Stomach (tissue), 9 donors: Measurements from ENCODE around the gene HSPA4. TPM values are rescaled to one million over a fixed set of nuclear protein-coding genes. Genes with fewer than 3 reads are reported as not detected.

Experiments
- DNase-seq, 2 donors: peaks; one replicate each; pipeline versions ENCODE4 v3.0.0 to v3.0.0-alpha.2; 2013 to 2019
- H3K27ac ChIP-seq, 5 donors: fragments of 200-600 bp in 4 of 5; sonication (generic) in 4 of 5; one replicate each; pipeline ENCODE4 v1.5.1; 2013 to 2019; ENCODE audit warnings: mild to moderate bottlenecking in 1 of 5, moderate library complexity in 1 of 5
- H3K27me3 ChIP-seq, 3 donors: fragments of 200-600 bp; sonication (generic); one replicate each; pipeline ENCODE4 v1.5.1; 2017 to 2019; ENCODE audit warnings: mixed run types in 1 of 3
- H3K36me3 ChIP-seq, 4 donors: fragments of 200-600 bp; sonication (generic); 1 replicate in 3 of 4; 2 replicates in 1 of 4; pipeline ENCODE4 v1.5.1; 2016 to 2019
- H3K4me1 ChIP-seq, 4 donors: fragments of 200-600 bp; sonication (generic); one replicate each; pipeline ENCODE4 v1.5.1; 2016 to 2019
- H3K4me3 ChIP-seq, 4 donors: fragments of 200-600 bp; sonication (generic) in 3 of 4; one replicate each; pipeline ENCODE4 v1.5.1; 2016 to 2019; ENCODE audit warnings: mild to moderate bottlenecking in 1 of 4
- H3K9me3 ChIP-seq, 4 donors: fragments of 200-600 bp; sonication (generic); one replicate each; pipeline ENCODE4 v1.5.1; 2016 to 2019
- CTCF ChIP-seq, 7 experiments: fragments of 450-650 bp in 4 of 7; fragments of 200-600 bp in 3 of 7; sonication (generic) in 3 of 7; IDR thresholded peaks; one replicate each; pipeline ENCODE4 v1.5.1; 2016 to 2019; ENCODE audit warnings: antibody characterized with exemption in 7 of 7, control low read depth in 2 of 7, mild to moderate bottlenecking in 1 of 7
- EP300 ChIP-seq: sonication (generic); formaldehyde crosslinking; IDR thresholded peaks from one replicate; pipeline ENCODE4 v1.6.1; 2017; ENCODE audit warnings: antibody characterized with exemption
- POLR2A ChIP-seq, 4 donors: fragments of 450-650 bp; IDR thresholded peaks; one replicate each; pipeline ENCODE4 v1.6.1; 2016; ENCODE audit warnings: antibody characterized with exemption in 4 of 4, control low read depth in 2 of 4, mild to moderate bottlenecking in 1 of 4, moderate library complexity in 1 of 4
- POLR2AphosphoS5 ChIP-seq, 3 donors: sonication (generic); formaldehyde crosslinking; IDR thresholded peaks; one replicate each; pipeline ENCODE4 v1.6.1; 2016; ENCODE audit warnings: antibody characterized with exemption in 3 of 3
- WGBS, 5 donors: extraction: QIAGEN DNeasy Blood & Tissue Kit in 3 of 5; methylation state at CpG; one replicate each; pipeline versions ENCODE4 v1.1.5 to v1.1.7; 2013 to 2018; 5-methylcytosine and 5-hydroxymethylcytosine counted together
- intact Hi-C: fragments of 100-400 bp; cut with DNase I; formaldehyde crosslinking; loops from one replicate; pipeline ENCODE4 v1.15.1; 2023; ENCODE audit warnings: low total_unique reads
- polyA plus RNA-seq, 3 donors: library from polyadenylated mRNA; stranded (reverse); fragments of 200-250 nt; gene quantifications; one replicate each; pipeline ENCODE4 v1.2.3, GENCODE V29; 2013
- total RNA-seq, 5 donors: library from RNA; depleted of rRNA; stranded (reverse); fragments of >200 nt; gene quantifications; one replicate each; pipeline versions ENCODE4 v1.1.0 to v1.2.3, GENCODE V29; 2014 to 2016
- donor health status: healthy with polysubstance abuse.
- donor health status: Bipolar disorder and iron deficiency.
- donor health status: healthy.

HSPA4 gene
- total and polyA plus RNA-seq, 8 donors, result 21.6 to 79.1 (median 37.2) TPM

DNA sequence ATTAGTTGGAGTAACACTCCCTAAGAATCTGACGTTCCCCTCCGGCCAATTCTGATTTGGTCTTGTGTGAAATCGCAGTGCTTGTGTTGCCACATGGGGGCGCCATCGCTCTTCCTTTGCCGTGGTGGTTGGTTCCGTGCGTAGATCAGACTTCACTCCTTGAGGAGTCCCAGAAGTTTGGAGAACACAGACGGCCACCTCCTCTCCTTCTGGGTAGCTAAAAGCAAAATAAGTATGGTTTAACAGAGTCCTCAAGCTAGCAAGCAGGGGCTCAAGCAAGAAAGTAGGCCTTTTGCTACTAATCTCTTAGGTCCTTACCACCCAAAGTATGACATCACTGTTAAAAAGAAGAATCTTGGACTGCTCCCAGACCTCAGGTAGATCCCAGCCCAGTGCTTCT lies 59.5 kb downstream of the HSPA4 start:
- intact Hi-C loops, result loop anchor here (5.0 to 10.0 kb wide), 2 partner anchors 176 to 754 kb away; no protein-coding TSS in a partner anchor
- Histone ChIP-seq H3K27me3 (no peaks in the 10 kb centered on the region), H3K27ac (no peak overlapping the region), H3K36me3 (no peaks in the 10 kb centered on the region), H3K4me1 (peaks cover 0 to 12% (median 4%) of the 10 kb centered on the region in 4 donors), H3K4me3 (no peak overlapping the region), H3K9me3 (no peaks in the 10 kb centered on the region)
- TF ChIP-seq POLR2A (IDR thresholded peaks at IDR 0.05), result no peak
- peak in 1 of 3 donors; percentile 57 for TF ChIP-seq POLR2AphosphoS5 (IDR thresholded peaks at IDR 0.05)
- TF ChIP-seq CTCF (IDR thresholded peaks at IDR 0.05), result peak in 5 of 7 experiments; percentile 73 to 87 (median 86)
- TF ChIP-seq EP300, result no peak
- peak; percentile 86 to 96 for DNase-seq
- 0 to 2% (median 1%) methylated on average over 9 of the region's 9 CpGs for WGBS, 5 donors

GRCh38 chr5:133112026-133112660 lies 60.3 kb downstream of the HSPA4 start:
- peaks cover 0 to 12% (median 4%) of the 10 kb centered on the region in 4 donors for H3K4me1 ChIP-seq

DNA sequence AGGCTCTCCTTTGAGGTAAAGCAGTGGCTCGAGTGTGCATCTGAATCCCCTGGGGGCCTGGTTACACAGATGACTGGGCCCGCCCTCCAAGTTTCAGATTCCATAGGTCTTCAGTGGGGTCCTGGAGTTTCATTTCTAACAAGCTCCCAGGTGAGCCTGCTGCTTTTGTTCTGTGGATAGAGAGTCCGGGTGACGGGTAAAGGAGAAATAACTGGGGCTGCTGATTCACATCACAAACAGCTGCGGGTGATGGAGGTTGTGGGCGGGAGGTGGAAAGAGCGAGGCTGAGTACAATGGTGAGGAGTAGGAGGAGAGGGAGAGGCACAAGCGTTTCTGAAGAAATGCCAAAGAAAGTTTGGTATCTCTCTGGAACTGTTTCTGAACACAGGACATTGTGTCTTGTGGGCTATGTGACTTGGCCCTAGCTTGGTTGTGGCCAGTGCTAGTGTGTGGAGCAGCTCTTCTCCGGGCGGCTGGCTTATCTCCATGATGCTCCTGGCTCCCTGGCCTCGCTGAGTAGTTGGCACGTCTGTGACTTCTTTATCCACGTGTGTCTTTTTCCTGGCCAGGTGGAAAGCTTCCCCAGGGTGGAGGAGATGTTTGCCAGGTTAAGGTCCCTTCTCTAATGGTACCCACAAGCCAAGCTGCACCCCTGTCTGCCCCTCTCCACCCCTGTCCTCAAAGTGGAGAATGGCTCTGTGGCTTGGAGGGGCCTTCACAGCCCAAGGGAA lies 61.7 kb downstream of the HSPA4 start:
- intact Hi-C loops, result loop anchor here (5.0 to 10.0 kb wide), 2 partner anchors 174 to 751 kb away; no protein-coding TSS in a partner anchor
- 64 to 75% (median 74%) methylated on average over 12 to 13 of the region's 13 CpGs for WGBS, 5 donors

More at GRCh38 chr5:133112026-133112660, 60.3 kb downstream of the HSPA4 start:
- intact Hi-C loops, result loop anchor here (5.0 to 10.0 kb wide), 2 partner anchors 175 to 753 kb away; no protein-coding TSS in a partner anchor
- H3K36me3 ChIP-seq, result no peaks in the 10 kb centered on the region
- no peak overlapping the region for H3K27ac ChIP-seq
- H3K9me3 ChIP-seq, result no peaks in the 10 kb centered on the region
- no peak for DNase-seq
- H3K4me3 ChIP-seq, result no peak overlapping the region
- H3K27me3 ChIP-seq, result no peaks in the 10 kb centered on the region
- WGBS, 5 donors, result 86 to 94% (median 93%) methylated on average over 12 to 13 of the region's 13 CpGs
- TF ChIP-seq POLR2A (IDR thresholded peaks at IDR 0.05), result no peak
- TF ChIP-seq POLR2AphosphoS5 (IDR thresholded peaks at IDR 0.05), result no peak
- TF ChIP-seq CTCF (IDR thresholded peaks at IDR 0.05), result no peak
- no peak for TF ChIP-seq EP300

More for the DNA sequence above, 61.7 kb downstream of the HSPA4 start:
- Histone ChIP-seq H3K27me3 (no peaks in the 10 kb centered on the region), H3K27ac (no peak overlapping the region), H3K4me1 (peaks cover 0 to 12% (median 4%) of the 10 kb centered on the region in 4 donors), H3K9me3 (no peaks in the 10 kb centered on the region), H3K4me3 (no peak overlapping the region), H3K36me3 (no peaks in the 10 kb centered on the region)
- no peak for DNase-seq
- no peak for TF ChIP-seq POLR2A (IDR thresholded peaks at IDR 0.05)
- no peak for TF ChIP-seq POLR2AphosphoS5 (IDR thresholded peaks at IDR 0.05)
- no peak for TF ChIP-seq EP300
- TF ChIP-seq CTCF (IDR thresholded peaks at IDR 0.05), result no peak
